K562 (cell line): ENCODE measurements around the gene SLC30A1. TPM values are rescaled to one million over a fixed set of nuclear protein-coding genes. Genes with fewer than 3 reads are reported as not detected.

Experiments
- FOXK2 ChIP-seq, 2 experiments: fragments of 450-650 bp; IDR thresholded peaks in 1 of 2; conservative IDR thresholded peaks in 1 of 2; 2 replicates each; pipeline ENCODE4 v1.6.1; 2016; ENCODE audit warnings: low read depth in 2 of 2, mild to moderate bottlenecking in 1 of 2
- MAZ ChIP-seq, 2 experiments: fragments of 450-650 bp in 1 of 2; sonication (generic) in 1 of 2; formaldehyde crosslinking; IDR thresholded peaks in 1 of 2; conservative IDR thresholded peaks in 1 of 2; 2 replicates each; pipeline versions ENCODE4 v1.4.0 to v1.5.0; 2020; ENCODE audit warnings: mild to moderate bottlenecking in 1 of 2, missing genetic modification reagents in 1 of 2
- POLR2H ChIP-seq: IDR thresholded peaks from 2 replicates; pipeline ENCODE4 v1.6.1; 2016; ENCODE audit warnings: missing genetic modification characterization, low read depth, mild to moderate bottlenecking, control low read depth, missing compliant biosample characterization, moderate library complexity
- RBBP5 ChIP-seq: fragments of 200-600 bp; sonication (generic); IDR thresholded peaks from 2 replicates; pipeline ENCODE4 v1.6.1; 2012; ENCODE audit warnings: borderline replicate concordance, mild to moderate bottlenecking, low read length, control low read depth, inconsistent platforms; ENCODE audit not compliant: insufficient read depth, poor library complexity, severe bottlenecking
- SMAD2 ChIP-seq: fragments of 150-350 bp; IDR thresholded peaks from 2 replicates; pipeline ENCODE4 v1.6.1; 2014; ENCODE audit warnings: low read depth, mild to moderate bottlenecking, low read length
- USF2 ChIP-seq: sonication (generic); formaldehyde crosslinking; IDR thresholded peaks from 2 replicates; pipeline ENCODE4 v1.5.0; 2020; ENCODE audit warnings: missing genetic modification reagents
- ZBTB7A ChIP-seq: IDR thresholded peaks from 2 replicates; pipeline ENCODE4 v1.6.1; 2011; ENCODE audit warnings: low read depth, mild to moderate bottlenecking, low read length, moderate library complexity, borderline replicate concordance; ENCODE audit not compliant: control insufficient read depth
- ZC3H4 ChIP-seq: sonication (generic); formaldehyde crosslinking; IDR thresholded peaks from 2 replicates; pipeline ENCODE4 v1.9.0; 2021; ENCODE audit warnings: missing genetic modification reagents, borderline replicate concordance
- ZNF311 ChIP-seq: fragments of 250-450 bp; sonication (Bioruptor Pico); IDR thresholded peaks from 2 replicates; pipeline ENCODE4 v1.4.0; 2020; ENCODE audit warnings: mild to moderate bottlenecking, moderate library complexity
- polyA plus RNA-seq, 8 experiments: library from polyadenylated mRNA; depleted of rRNA in 4 of 8; stranded (reverse) in 5 of 8; unstranded in 3 of 8; fragments of >200 nt; fragmentation: Nextera tagmentation in 2 of 8; fragmentation: Illumina TruSeq in 1 of 8; extraction: Ambion mirVana in 2 of 8; extraction: Trizol in 1 of 8; gene quantifications; 2 replicates each; pipeline versions ENCODE4 v1.2.1 to v1.2.3, GENCODE V29; 2011 to 2014; ENCODE audit warnings: inconsistent platforms in 1 of 8, missing spikeins in 1 of 8
- total RNA-seq, 7 experiments: library from RNA; depleted of rRNA in 6 of 7; stranded (reverse); fragments of >200 nt in 6 of 7; fragmentation: Illumina TruSeq in 2 of 7; extraction: Trizol in 2 of 7; gene quantifications; 2 replicates each; pipeline versions ENCODE4 v1.2.1 to v1.2.3, GENCODE V29; 2011 to 2021; ENCODE audit warnings: low replicate concordance in 1 of 7
- TF ChIP-seq, protein P1 (sequence below): fragments of 450-650 bp; IDR thresholded peaks from 2 replicates; pipeline ENCODE4 v1.6.1; 2016; ENCODE audit warnings: mild to moderate bottlenecking, moderate library complexity
- TF ChIP-seq, protein P2 (sequence below), 2 experiments: fragments of 450-650 bp; conservative IDR thresholded peaks; 2 replicates each; pipeline ENCODE4 v1.6.1; 2017; ENCODE audit warnings: mild to moderate bottlenecking in 2 of 2, moderate library complexity in 2 of 2

The SLC30A1 gene
- total and polyA plus RNA-seq, 9 of the 15 experiments (the other 6 are each of a cell fraction or from before 2014, with no cell fraction given) = 4.1 to 14.4 (median 6.6) TPM

GRCh38 chr1:211605603-211606331, 26.8 kb upstream of the SLC30A1 start (continued):
- TF ChIP-seq, protein P1, sequence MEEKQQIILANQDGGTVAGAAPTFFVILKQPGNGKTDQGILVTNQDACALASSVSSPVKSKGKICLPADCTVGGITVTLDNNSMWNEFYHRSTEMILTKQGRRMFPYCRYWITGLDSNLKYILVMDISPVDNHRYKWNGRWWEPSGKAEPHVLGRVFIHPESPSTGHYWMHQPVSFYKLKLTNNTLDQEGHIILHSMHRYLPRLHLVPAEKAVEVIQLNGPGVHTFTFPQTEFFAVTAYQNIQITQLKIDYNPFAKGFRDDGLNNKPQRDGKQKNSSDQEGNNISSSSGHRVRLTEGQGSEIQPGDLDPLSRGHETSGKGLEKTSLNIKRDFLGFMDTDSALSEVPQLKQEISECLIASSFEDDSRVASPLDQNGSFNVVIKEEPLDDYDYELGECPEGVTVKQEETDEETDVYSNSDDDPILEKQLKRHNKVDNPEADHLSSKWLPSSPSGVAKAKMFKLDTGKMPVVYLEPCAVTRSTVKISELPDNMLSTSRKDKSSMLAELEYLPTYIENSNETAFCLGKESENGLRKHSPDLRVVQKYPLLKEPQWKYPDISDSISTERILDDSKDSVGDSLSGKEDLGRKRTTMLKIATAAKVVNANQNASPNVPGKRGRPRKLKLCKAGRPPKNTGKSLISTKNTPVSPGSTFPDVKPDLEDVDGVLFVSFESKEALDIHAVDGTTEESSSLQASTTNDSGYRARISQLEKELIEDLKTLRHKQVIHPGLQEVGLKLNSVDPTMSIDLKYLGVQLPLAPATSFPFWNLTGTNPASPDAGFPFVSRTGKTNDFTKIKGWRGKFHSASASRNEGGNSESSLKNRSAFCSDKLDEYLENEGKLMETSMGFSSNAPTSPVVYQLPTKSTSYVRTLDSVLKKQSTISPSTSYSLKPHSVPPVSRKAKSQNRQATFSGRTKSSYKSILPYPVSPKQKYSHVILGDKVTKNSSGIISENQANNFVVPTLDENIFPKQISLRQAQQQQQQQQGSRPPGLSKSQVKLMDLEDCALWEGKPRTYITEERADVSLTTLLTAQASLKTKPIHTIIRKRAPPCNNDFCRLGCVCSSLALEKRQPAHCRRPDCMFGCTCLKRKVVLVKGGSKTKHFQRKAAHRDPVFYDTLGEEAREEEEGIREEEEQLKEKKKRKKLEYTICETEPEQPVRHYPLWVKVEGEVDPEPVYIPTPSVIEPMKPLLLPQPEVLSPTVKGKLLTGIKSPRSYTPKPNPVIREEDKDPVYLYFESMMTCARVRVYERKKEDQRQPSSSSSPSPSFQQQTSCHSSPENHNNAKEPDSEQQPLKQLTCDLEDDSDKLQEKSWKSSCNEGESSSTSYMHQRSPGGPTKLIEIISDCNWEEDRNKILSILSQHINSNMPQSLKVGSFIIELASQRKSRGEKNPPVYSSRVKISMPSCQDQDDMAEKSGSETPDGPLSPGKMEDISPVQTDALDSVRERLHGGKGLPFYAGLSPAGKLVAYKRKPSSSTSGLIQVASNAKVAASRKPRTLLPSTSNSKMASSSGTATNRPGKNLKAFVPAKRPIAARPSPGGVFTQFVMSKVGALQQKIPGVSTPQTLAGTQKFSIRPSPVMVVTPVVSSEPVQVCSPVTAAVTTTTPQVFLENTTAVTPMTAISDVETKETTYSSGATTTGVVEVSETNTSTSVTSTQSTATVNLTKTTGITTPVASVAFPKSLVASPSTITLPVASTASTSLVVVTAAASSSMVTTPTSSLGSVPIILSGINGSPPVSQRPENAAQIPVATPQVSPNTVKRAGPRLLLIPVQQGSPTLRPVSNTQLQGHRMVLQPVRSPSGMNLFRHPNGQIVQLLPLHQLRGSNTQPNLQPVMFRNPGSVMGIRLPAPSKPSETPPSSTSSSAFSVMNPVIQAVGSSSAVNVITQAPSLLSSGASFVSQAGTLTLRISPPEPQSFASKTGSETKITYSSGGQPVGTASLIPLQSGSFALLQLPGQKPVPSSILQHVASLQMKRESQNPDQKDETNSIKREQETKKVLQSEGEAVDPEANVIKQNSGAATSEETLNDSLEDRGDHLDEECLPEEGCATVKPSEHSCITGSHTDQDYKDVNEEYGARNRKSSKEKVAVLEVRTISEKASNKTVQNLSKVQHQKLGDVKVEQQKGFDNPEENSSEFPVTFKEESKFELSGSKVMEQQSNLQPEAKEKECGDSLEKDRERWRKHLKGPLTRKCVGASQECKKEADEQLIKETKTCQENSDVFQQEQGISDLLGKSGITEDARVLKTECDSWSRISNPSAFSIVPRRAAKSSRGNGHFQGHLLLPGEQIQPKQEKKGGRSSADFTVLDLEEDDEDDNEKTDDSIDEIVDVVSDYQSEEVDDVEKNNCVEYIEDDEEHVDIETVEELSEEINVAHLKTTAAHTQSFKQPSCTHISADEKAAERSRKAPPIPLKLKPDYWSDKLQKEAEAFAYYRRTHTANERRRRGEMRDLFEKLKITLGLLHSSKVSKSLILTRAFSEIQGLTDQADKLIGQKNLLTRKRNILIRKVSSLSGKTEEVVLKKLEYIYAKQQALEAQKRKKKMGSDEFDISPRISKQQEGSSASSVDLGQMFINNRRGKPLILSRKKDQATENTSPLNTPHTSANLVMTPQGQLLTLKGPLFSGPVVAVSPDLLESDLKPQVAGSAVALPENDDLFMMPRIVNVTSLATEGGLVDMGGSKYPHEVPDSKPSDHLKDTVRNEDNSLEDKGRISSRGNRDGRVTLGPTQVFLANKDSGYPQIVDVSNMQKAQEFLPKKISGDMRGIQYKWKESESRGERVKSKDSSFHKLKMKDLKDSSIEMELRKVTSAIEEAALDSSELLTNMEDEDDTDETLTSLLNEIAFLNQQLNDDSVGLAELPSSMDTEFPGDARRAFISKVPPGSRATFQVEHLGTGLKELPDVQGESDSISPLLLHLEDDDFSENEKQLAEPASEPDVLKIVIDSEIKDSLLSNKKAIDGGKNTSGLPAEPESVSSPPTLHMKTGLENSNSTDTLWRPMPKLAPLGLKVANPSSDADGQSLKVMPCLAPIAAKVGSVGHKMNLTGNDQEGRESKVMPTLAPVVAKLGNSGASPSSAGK = peak; percentile 58
- TF ChIP-seq FOXK2 (conservative IDR thresholded peaks at IDR 0.05 in 1 of 2, IDR thresholded peaks at IDR 0.05 in 1 of 2; ENCODE audit: low read depth in 2 of 2) (peak in 1 of 2 experiments; percentile 15; a peak in 1 of 4 replicates), ZC3H4 (CRISPR knock-in tag) (peak; percentile 30; the same call in 1 of the 2 replicates), ZBTB7A (0 out of 2 replicates have a peak, but pooled peaks have one; percentile 38), USF2 (CRISPR knock-in tag) (no peak; the same call in 1 of the 2 replicates), ZNF311 (CRISPR knock-in tag) (peak; percentile 45; the same call in 1 of the 2 replicates), MAZ (CRISPR knock-in tag; conservative IDR thresholded peaks at IDR 0.05 in 1 of 2, IDR thresholded peaks at IDR 0.05 in 1 of 2) (peak; percentile 37 to 44; a peak in 2 of 4 replicates), POLR2H (tag) (no peak), SMAD2 (no peak), RBBP5 (peak; percentile 61)
- TF ChIP-seq, protein P2, sequence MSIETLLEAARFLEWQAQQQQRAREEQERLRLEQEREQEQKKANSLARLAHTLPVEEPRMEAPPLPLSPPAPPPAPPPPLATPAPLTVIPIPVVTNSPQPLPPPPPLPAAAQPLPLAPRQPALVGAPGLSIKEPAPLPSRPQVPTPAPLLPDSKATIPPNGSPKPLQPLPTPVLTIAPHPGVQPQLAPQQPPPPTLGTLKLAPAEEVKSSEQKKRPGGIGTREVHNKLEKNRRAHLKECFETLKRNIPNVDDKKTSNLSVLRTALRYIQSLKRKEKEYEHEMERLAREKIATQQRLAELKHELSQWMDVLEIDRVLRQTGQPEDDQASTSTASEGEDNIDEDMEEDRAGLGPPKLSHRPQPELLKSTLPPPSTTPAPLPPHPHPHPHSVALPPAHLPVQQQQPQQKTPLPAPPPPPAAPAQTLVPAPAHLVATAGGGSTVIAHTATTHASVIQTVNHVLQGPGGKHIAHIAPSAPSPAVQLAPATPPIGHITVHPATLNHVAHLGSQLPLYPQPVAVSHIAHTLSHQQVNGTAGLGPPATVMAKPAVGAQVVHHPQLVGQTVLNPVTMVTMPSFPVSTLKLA (conservative IDR thresholded peaks at IDR 0.05) = peak in 1 of 2 experiments; percentile 14; a peak in 1 of 4 replicates
